Measurements from ENCODE around the gene KCNQ1. TPM values are rescaled to one million over a fixed set of nuclear protein-coding genes. Genes with fewer than 3 reads are reported as not detected.

Gene KCNQ1
- total RNA-seq, 1 experiment from 2014 or later, result 2.5 TPM

- TF ChIP-seq ARID4B (CRISPR knock-in tag; IDR thresholded peaks at IDR 0.05; ENCODE audit: borderline replicate concordance) (no peak), ERG (CRISPR knock-in tag; IDR thresholded peaks at IDR 0.05) (no peak), ZBTB21 (CRISPR knock-in tag; IDR thresholded peaks at IDR 0.05; ENCODE audit: borderline replicate concordance) (no peak), ZNF396 (CRISPR knock-in tag; IDR thresholded peaks at IDR 0.05; ENCODE audit: borderline replicate concordance) (no peak), IRF1 (CRISPR knock-in tag; IDR thresholded peaks at IDR 0.05) (no peak), MLX (CRISPR knock-in tag; IDR thresholded peaks at IDR 0.05) (no peak), ZSCAN18 (CRISPR knock-in tag; IDR thresholded peaks at IDR 0.05) (no peak), GRHL2 (CRISPR knock-in tag; IDR thresholded peaks at IDR 0.05; ENCODE audit: insufficient replicate concordance, severe bottlenecking) (no peak), EMX1 (CRISPR knock-in tag; IDR thresholded peaks at IDR 0.05) (no peak), ZNF138 (CRISPR knock-in tag; conservative IDR thresholded peaks at IDR 0.05) (no peak), MXD4 (CRISPR knock-in tag; IDR thresholded peaks at IDR 0.05; ENCODE audit: borderline replicate concordance) (no peak), MYBL2 (CRISPR knock-in tag; IDR thresholded peaks at IDR 0.05) (no peak), JUN (CRISPR knock-in tag; IDR thresholded peaks at IDR 0.05) (no peak), ZNF317 (CRISPR knock-in tag; IDR thresholded peaks at IDR 0.05; ENCODE audit: borderline replicate concordance, low read depth) (no peak), ATF1 (CRISPR knock-in tag; IDR thresholded peaks at IDR 0.05) (no peak)
These were observed 316.6 kb downstream of the KCNQ1 start (continued) for GRCh38 chr11:2761131-2762030.

- DNase-seq (ENCODE audit: low spot score) (peak; percentile 9), ATAC-seq (no peak)
- no peak overlapping the region for H3K27ac Mint-ChIP-seq
- peaks cover 25% of the 10 kb centered on the region for H3K9me3 Mint-ChIP-seq
- no peak overlapping the region for H3K4me3 Mint-ChIP-seq
- H3K27me3 Mint-ChIP-seq (ENCODE audit: low read depth), result peaks cover 88% of the 10 kb centered on the region
- ChIA-PET POLR2A (no interaction called here), CTCF (no interaction called here)
- no peaks in the 10 kb centered on the region; the same call in 1 of the 2 replicates for H3K36me3 Mint-ChIP-seq
- H3K4me1 Mint-ChIP-seq, result no peaks in the 10 kb centered on the region
- TF ChIP-seq USF1 (CRISPR knock-in tag; IDR thresholded peaks at IDR 0.05) (no peak), TP53 (CRISPR knock-in tag; IDR thresholded peaks at IDR 0.05) (no peak), USF2 (CRISPR knock-in tag; IDR thresholded peaks at IDR 0.05) (no peak), ZSCAN18 (CRISPR knock-in tag; IDR thresholded peaks at IDR 0.05) (no peak), KAT7 (CRISPR knock-in tag; IDR thresholded peaks at IDR 0.05; ENCODE audit: borderline replicate concordance) (no peak), GABPB1 (CRISPR knock-in tag; IDR thresholded peaks at IDR 0.05) (no peak)
These were observed 317.2 kb downstream of the KCNQ1 start for GRCh38 chr11:2762031-2762380.

Data from WTC11 (cell line).